HepG2 (cell line): Measurements from ENCODE around the gene TCFL5. TPM values are rescaled to one million over a fixed set of nuclear protein-coding genes. Genes with fewer than 3 reads are reported as not detected.

Experiments
- ATF3 ChIP-seq: sonication (generic); formaldehyde crosslinking; IDR thresholded peaks from 2 replicates; pipeline ENCODE4 v1.4.0; 2020; ENCODE audit warnings: missing genetic modification reagents
- BRCA1 ChIP-seq: sonication (generic); formaldehyde crosslinking; IDR thresholded peaks from 2 replicates; pipeline ENCODE4 v1.4.0; 2020; ENCODE audit warnings: missing genetic modification reagents
- NCOA2 ChIP-seq: sonication (generic); formaldehyde crosslinking; IDR thresholded peaks from 2 replicates; pipeline ENCODE4 v1.8.0; 2022; ENCODE audit warnings: inconsistent platforms
- POLR2AphosphoS2 ChIP-seq: IDR thresholded peaks from 2 replicates; pipeline ENCODE4 v1.6.1; 2011; ENCODE audit warnings: low read depth, low read length, improper control_type of control experiment
- RFX3 ChIP-seq: IDR thresholded peaks from 2 replicates; pipeline ENCODE4 v1.6.1; 2016; ENCODE audit warnings: missing biosample characterization, missing genetic modification reagents
- TARDBP ChIP-seq: sonication (generic); formaldehyde crosslinking; IDR thresholded peaks from 2 replicates; pipeline ENCODE4 v1.8.0; 2022; ENCODE audit warnings: mild to moderate bottlenecking, missing genetic modification reagents
- TBL1XR1 ChIP-seq: fragments of 150-350 bp; IDR thresholded peaks from 2 replicates; pipeline ENCODE4 v1.6.1; 2014; ENCODE audit warnings: borderline replicate concordance, low read length; ENCODE audit not compliant: partially characterized antibody
- THAP9 ChIP-seq: sonication (generic); formaldehyde crosslinking; IDR thresholded peaks from 2 replicates; pipeline ENCODE4; 2020; ENCODE audit warnings: missing genetic modification reagents, mild to moderate bottlenecking, borderline replicate concordance
- TRIM22 ChIP-seq: fragments of 450-650 bp; IDR thresholded peaks from 2 replicates; pipeline ENCODE4 v1.6.1; 2017
- ZFAT ChIP-seq: sonication (generic); formaldehyde crosslinking; conservative IDR thresholded peaks from 2 replicates; pipeline ENCODE4 v1.8.1; 2023; ENCODE audit warnings: missing genetic modification reagents, inconsistent platforms
- ZFYVE20 ChIP-seq: sonication (generic); formaldehyde crosslinking; IDR thresholded peaks from 2 replicates; pipeline ENCODE4 v1.8.0; 2023; ENCODE audit warnings: low read depth, mild to moderate bottlenecking, moderate library complexity, missing genetic modification reagents, borderline replicate concordance
- ZMYM2 ChIP-seq: sonication (generic); formaldehyde crosslinking; IDR thresholded peaks from 2 replicates; pipeline ENCODE4 v1.8.0; 2022; ENCODE audit warnings: mild to moderate bottlenecking, missing genetic modification reagents
- ZNF12 ChIP-seq: sonication (generic); formaldehyde crosslinking; IDR thresholded peaks from 2 replicates; pipeline ENCODE4 v1.5.0; 2020; ENCODE audit warnings: missing genetic modification reagents
- ZNF207 ChIP-seq: fragments of 450-650 bp; IDR thresholded peaks from 2 replicates; pipeline ENCODE4 v1.6.1; 2016; ENCODE audit warnings: antibody characterized with exemption, borderline replicate concordance
- ZNF34 ChIP-seq: sonication (generic); formaldehyde crosslinking; IDR thresholded peaks from 2 replicates; pipeline ENCODE4 v1.4.0; 2020; ENCODE audit warnings: mild to moderate bottlenecking, missing genetic modification reagents, borderline replicate concordance
- ZNF567 ChIP-seq: sonication (generic); formaldehyde crosslinking; IDR thresholded peaks from 2 replicates; pipeline ENCODE4 v1.8.1; 2023; ENCODE audit warnings: mild to moderate bottlenecking, missing genetic modification reagents, borderline replicate concordance
- ZNF577 ChIP-seq: sonication (generic); formaldehyde crosslinking; IDR thresholded peaks from 2 replicates; pipeline ENCODE4 v1.4.0; 2020; ENCODE audit warnings: mild to moderate bottlenecking, low read depth, missing genetic modification reagents, borderline replicate concordance
- ZNF605 ChIP-seq: sonication (generic); formaldehyde crosslinking; IDR thresholded peaks from 2 replicates; pipeline ENCODE4 v1.8.0; 2022; ENCODE audit warnings: mild to moderate bottlenecking, missing genetic modification reagents
- ZNF615 ChIP-seq: sonication (generic); formaldehyde crosslinking; IDR thresholded peaks from 2 replicates; pipeline ENCODE4 v1.5.0; 2020; ENCODE audit warnings: mild to moderate bottlenecking, missing genetic modification reagents, borderline replicate concordance
- polyA plus RNA-seq, 8 experiments: library from polyadenylated mRNA; depleted of rRNA in 3 of 8; stranded (reverse) in 7 of 8; unstranded in 1 of 8; fragments of >200 nt; fragmentation: Illumina TruSeq in 4 of 8; extraction: Trizol in 4 of 8; gene quantifications; 2 replicates each; pipeline versions ENCODE4 v1.2.1 to v1.2.3, GENCODE V29; 2011 to 2016; ENCODE audit warnings: low read depth in 4 of 8, missing spikeins in 1 of 8, mixed read lengths in 1 of 8; ENCODE audit not compliant: insufficient read depth in 1 of 8
- total RNA-seq, 5 experiments: library from RNA; depleted of rRNA; stranded (reverse); fragments of >200 nt; fragmentation: Illumina TruSeq; extraction: Trizol; gene quantifications; 2 replicates each; pipeline ENCODE4 v1.2.3, GENCODE V29; 2016; ENCODE audit warnings: low read depth in 1 of 5
- TF ChIP-seq, protein P1 (sequence below): sonication (generic); formaldehyde crosslinking; IDR thresholded peaks from 2 replicates; pipeline ENCODE4 v1.4.0; 2020; ENCODE audit warnings: mild to moderate bottlenecking, low read depth, missing genetic modification reagents
- TF ChIP-seq, protein P2 (sequence below): sonication (generic); formaldehyde crosslinking; conservative IDR thresholded peaks from 2 replicates; pipeline ENCODE4 v1.4.0; 2020; ENCODE audit warnings: missing genetic modification reagents
- TF ChIP-seq, protein P3 (sequence below): sonication (generic); formaldehyde crosslinking; IDR thresholded peaks from 2 replicates; pipeline ENCODE4 v1.5.0; 2020; ENCODE audit warnings: missing genetic modification reagents

Gene TCFL5
- total and polyA plus RNA-seq, 2 of the 13 experiments (the other 11 are each of a cell fraction or from before 2014, with no cell fraction given): 14.8 to 20.0 TPM

- TF ChIP-seq BRCA1 (CRISPR knock-in tag) (0 out of 2 replicates have a peak, but pooled peaks have one; percentile 3), TBL1XR1 (no peak), ZNF567 (CRISPR knock-in tag) (no peak), NCOA2 (CRISPR knock-in tag) (no peak), TRIM22 (no peak), POLR2AphosphoS2 (no peak), TARDBP (no peak), ATF3 (CRISPR knock-in tag) (no peak), THAP9 (peak; percentile 50; the same call in 1 of the 2 replicates), ZFYVE20 (no peak), ZMYM2 (no peak), ZNF207 (no peak), ZNF34 (CRISPR knock-in tag) (no peak), RFX3 (CRISPR knock-in tag) (no peak), ZNF12 (CRISPR knock-in tag) (no peak), ZNF577 (CRISPR knock-in tag) (no peak), ZNF605 (CRISPR knock-in tag) (no peak), ZFAT (CRISPR knock-in tag) (no peak), ZNF615 (no peak)
- TF ChIP-seq, protein P1, sequence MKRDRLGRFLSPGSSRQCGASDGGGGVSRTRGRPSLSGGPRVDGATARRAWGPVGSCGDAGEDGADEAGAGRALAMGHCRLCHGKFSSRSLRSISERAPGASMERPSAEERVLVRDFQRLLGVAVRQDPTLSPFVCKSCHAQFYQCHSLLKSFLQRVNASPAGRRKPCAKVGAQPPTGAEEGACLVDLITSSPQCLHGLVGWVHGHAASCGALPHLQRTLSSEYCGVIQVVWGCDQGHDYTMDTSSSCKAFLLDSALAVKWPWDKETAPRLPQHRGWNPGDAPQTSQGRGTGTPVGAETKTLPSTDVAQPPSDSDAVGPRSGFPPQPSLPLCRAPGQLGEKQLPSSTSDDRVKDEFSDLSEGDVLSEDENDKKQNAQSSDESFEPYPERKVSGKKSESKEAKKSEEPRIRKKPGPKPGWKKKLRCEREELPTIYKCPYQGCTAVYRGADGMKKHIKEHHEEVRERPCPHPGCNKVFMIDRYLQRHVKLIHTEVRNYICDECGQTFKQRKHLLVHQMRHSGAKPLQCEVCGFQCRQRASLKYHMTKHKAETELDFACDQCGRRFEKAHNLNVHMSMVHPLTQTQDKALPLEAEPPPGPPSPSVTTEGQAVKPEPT (CRISPR knock-in tag): no peak
- TF ChIP-seq, protein P2, sequence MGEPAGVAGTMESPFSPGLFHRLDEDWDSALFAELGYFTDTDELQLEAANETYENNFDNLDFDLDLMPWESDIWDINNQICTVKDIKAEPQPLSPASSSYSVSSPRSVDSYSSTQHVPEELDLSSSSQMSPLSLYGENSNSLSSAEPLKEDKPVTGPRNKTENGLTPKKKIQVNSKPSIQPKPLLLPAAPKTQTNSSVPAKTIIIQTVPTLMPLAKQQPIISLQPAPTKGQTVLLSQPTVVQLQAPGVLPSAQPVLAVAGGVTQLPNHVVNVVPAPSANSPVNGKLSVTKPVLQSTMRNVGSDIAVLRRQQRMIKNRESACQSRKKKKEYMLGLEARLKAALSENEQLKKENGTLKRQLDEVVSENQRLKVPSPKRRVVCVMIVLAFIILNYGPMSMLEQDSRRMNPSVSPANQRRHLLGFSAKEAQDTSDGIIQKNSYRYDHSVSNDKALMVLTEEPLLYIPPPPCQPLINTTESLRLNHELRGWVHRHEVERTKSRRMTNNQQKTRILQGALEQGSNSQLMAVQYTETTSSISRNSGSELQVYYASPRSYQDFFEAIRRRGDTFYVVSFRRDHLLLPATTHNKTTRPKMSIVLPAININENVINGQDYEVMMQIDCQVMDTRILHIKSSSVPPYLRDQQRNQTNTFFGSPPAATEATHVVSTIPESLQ (CRISPR knock-in tag): no peak
- TF ChIP-seq, protein P3, sequence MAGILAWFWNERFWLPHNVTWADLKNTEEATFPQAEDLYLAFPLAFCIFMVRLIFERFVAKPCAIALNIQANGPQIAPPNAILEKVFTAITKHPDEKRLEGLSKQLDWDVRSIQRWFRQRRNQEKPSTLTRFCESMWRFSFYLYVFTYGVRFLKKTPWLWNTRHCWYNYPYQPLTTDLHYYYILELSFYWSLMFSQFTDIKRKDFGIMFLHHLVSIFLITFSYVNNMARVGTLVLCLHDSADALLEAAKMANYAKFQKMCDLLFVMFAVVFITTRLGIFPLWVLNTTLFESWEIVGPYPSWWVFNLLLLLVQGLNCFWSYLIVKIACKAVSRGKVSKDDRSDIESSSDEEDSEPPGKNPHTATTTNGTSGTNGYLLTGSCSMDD (CRISPR knock-in tag): no peak
These were observed 1.2 kb downstream of the TCFL5 start (continued) for GRCh38 chr20:62860391-62860923.
